GM12891 (cell line): ENCODE results near the gene CAB39.

Source experiments
- POLR2A ChIP-seq: IDR thresholded peaks from 2 replicates; pipeline ENCODE4 v1.6.1; 2011; ENCODE audit warnings: low read depth, low read length, control low read depth
- POLR2AphosphoS5 ChIP-seq: IDR thresholded peaks from 2 replicates; pipeline ENCODE4 v1.6.1; 2011; ENCODE audit warnings: low read depth, low read length, control low read depth
- SPI1 ChIP-seq: IDR thresholded peaks from 2 replicates; pipeline ENCODE4 v1.6.1; 2011; ENCODE audit warnings: low read depth, low read length, control low read depth
- TAF1 ChIP-seq: IDR thresholded peaks from 2 replicates; pipeline ENCODE4 v1.6.1; 2011; ENCODE audit warnings: low read depth, low read length, control low read depth

GRCh38 chr2:230795856-230796255 is 83.2 kb downstream of the CAB39 start:
- TF ChIP-seq POLR2A (no peak), TAF1 (no peak), POLR2AphosphoS5 (no peak), SPI1 (no peak)
